H9 (cell line): ENCODE data around the gene KRTAP5-10. TPM values are rescaled to one million over a fixed set of nuclear protein-coding genes. Genes with fewer than 3 reads are reported as not detected.

Experiments
- DNase-seq: peaks from one replicate; pipeline ENCODE4 v3.0.0-alpha.2; 2017
- H2AFZ ChIP-seq: one replicate; pipeline ENCODE4 v1.6.1; 2013; ENCODE audit warnings: mild to moderate bottlenecking, low read length, control low read depth, moderate library complexity
- H2AK5ac ChIP-seq: 2 replicates; pipeline ENCODE4 v1.6.1; 2013; ENCODE audit warnings: low read length, control low read depth, mixed read lengths; ENCODE audit not compliant: insufficient read length
- H2BK120ac ChIP-seq: one replicate; pipeline ENCODE4 v1.6.1; 2013; ENCODE audit warnings: low read depth, mild to moderate bottlenecking, low read length, control low read depth, inconsistent platforms; ENCODE audit not compliant: poor library complexity, severe bottlenecking
- H2BK12ac ChIP-seq: 2 replicates; pipeline ENCODE4 v1.6.1; 2013; ENCODE audit warnings: low read length, control low read depth, mixed read lengths, low read depth; ENCODE audit not compliant: insufficient read length
- H2BK15ac ChIP-seq: 2 replicates; pipeline ENCODE4 v1.6.1; 2013; ENCODE audit warnings: low read depth, low read length, control low read depth
- H2BK20ac ChIP-seq: one replicate; pipeline ENCODE4 v1.6.1; 2013; ENCODE audit warnings: low read depth, mild to moderate bottlenecking, low read length, control low read depth, inconsistent platforms; ENCODE audit not compliant: poor library complexity, severe bottlenecking
- H2BK5ac ChIP-seq: 2 replicates; pipeline ENCODE4 v1.6.1; 2013; ENCODE audit warnings: low read length, control low read depth, mixed read lengths; ENCODE audit not compliant: insufficient read length
- H3K14ac ChIP-seq: 2 replicates; pipeline ENCODE4 v1.6.1; 2013; ENCODE audit warnings: low read length, control low read depth; ENCODE audit not compliant: insufficient read depth
- H3K18ac ChIP-seq: 2 replicates; pipeline ENCODE4 v1.6.1; 2013; ENCODE audit warnings: low read depth, mild to moderate bottlenecking, mixed read lengths, low read length, control low read depth; ENCODE audit not compliant: insufficient read length
- H3K23ac ChIP-seq: 2 replicates; pipeline ENCODE4 v1.6.1; 2013; ENCODE audit warnings: low read length, control low read depth, mixed read lengths, low read depth; ENCODE audit not compliant: insufficient read length
- H3K23me2 ChIP-seq: 2 replicates; pipeline ENCODE4 v1.6.1; 2013; ENCODE audit warnings: low read depth, mild to moderate bottlenecking, mixed read lengths, low read length, control low read depth; ENCODE audit not compliant: insufficient read length, poor library complexity, severe bottlenecking
- H3K27ac ChIP-seq: 2 replicates; pipeline ENCODE4 v1.5.1; 2013; ENCODE audit warnings: low read length, control low read depth, mixed read lengths, low read depth; ENCODE audit not compliant: insufficient read length
- H3K27me3 ChIP-seq: 2 replicates; pipeline ENCODE4 v1.6.1; 2013; ENCODE audit warnings: low read length, control low read depth, inconsistent platforms; ENCODE audit not compliant: insufficient read depth
- H3K4ac ChIP-seq: 2 replicates; pipeline ENCODE4 v1.6.1; 2013; ENCODE audit warnings: low read depth, mild to moderate bottlenecking, control low read depth, inconsistent platforms, low read length, moderate library complexity
- H3K4me1 ChIP-seq: 2 replicates; pipeline ENCODE4 v1.6.1; 2013; ENCODE audit warnings: low read length, control low read depth, inconsistent platforms; ENCODE audit not compliant: insufficient read depth
- H3K4me2 ChIP-seq: 2 replicates; pipeline ENCODE4 v1.6.1; 2013; ENCODE audit warnings: low read length, control low read depth, mixed read lengths; ENCODE audit not compliant: insufficient read length, insufficient read depth
- H3K56ac ChIP-seq: 2 replicates; pipeline ENCODE4 v1.6.1; 2013; ENCODE audit warnings: low read depth, mild to moderate bottlenecking, mixed read lengths, low read length, control low read depth; ENCODE audit not compliant: insufficient read length
- H3K79me1 ChIP-seq: 2 replicates; pipeline ENCODE4 v1.6.1; 2013; ENCODE audit warnings: low read depth, mild to moderate bottlenecking, moderate library complexity, low read length, control low read depth, inconsistent platforms; ENCODE audit not compliant: insufficient read depth, poor library complexity, severe bottlenecking
- H3K79me2 ChIP-seq: 2 replicates; pipeline ENCODE4 v1.6.1; 2013; ENCODE audit warnings: low read length, control low read depth, inconsistent platforms; ENCODE audit not compliant: insufficient read depth
- H3K9ac ChIP-seq: 2 replicates; pipeline ENCODE4 v1.6.1; 2013; ENCODE audit warnings: low read length, control low read depth, mixed read lengths; ENCODE audit not compliant: insufficient read length; ENCODE audit errors: extremely low read depth
- H3K9me3 ChIP-seq: one replicate; pipeline ENCODE4 v1.6.1; 2013; ENCODE audit warnings: low read depth, low read length, inconsistent platforms; ENCODE audit not compliant: control insufficient read depth
- H3T11ph ChIP-seq: one replicate; pipeline ENCODE4 v1.6.1; 2013; ENCODE audit warnings: mild to moderate bottlenecking, low read length, control low read depth, inconsistent platforms
- H4K20me1 ChIP-seq: one replicate; pipeline ENCODE4 v1.6.1; 2013; ENCODE audit not compliant: control insufficient read depth, insufficient read length, insufficient read depth
- H4K5ac ChIP-seq: 2 replicates; pipeline ENCODE4 v1.6.1; 2013; ENCODE audit warnings: low read depth, mild to moderate bottlenecking, mixed read lengths, low read length, control low read depth; ENCODE audit not compliant: insufficient read length
- H4K8ac ChIP-seq: replicated peaks from 2 replicates; pipeline ENCODE4 v1.6.1; 2013; ENCODE audit warnings: low read length, control low read depth, mixed read lengths, low read depth; ENCODE audit not compliant: insufficient read length
- H4K91ac ChIP-seq: 2 replicates; pipeline ENCODE4 v1.6.1; 2013; ENCODE audit warnings: low read depth, mild to moderate bottlenecking, moderate library complexity, mixed read lengths, low read length, control low read depth; ENCODE audit not compliant: insufficient read length
- H3K27ac Mint-ChIP-seq, 3 experiments: 2 replicates in 2 of 3; 3 replicates in 1 of 3; pipeline ENCODE4 v1.8.0; 2020 to 2021; ENCODE audit warnings: mixed read lengths in 3 of 3, mild to moderate bottlenecking in 1 of 3, moderate library complexity in 1 of 3
- H3K27me3 Mint-ChIP-seq: 2 replicates; pipeline ENCODE4 v1.8.0; 2021; ENCODE audit warnings: low read depth, mild to moderate bottlenecking, moderate library complexity, mixed read lengths
- H3K36me3 Mint-ChIP-seq, 3 experiments: 2 replicates in 2 of 3; 3 replicates in 1 of 3; pipeline ENCODE4 v1.8.0; 2020 to 2021; ENCODE audit warnings: low read depth in 3 of 3, mixed read lengths in 3 of 3; ENCODE audit not compliant: insufficient read depth in 1 of 3
- H3K4me1 Mint-ChIP-seq, 2 experiments: 2 replicates each; pipeline ENCODE4 v1.8.0; 2020; ENCODE audit warnings: mixed read lengths in 2 of 2
- H3K4me3 Mint-ChIP-seq, 2 experiments: 2 replicates in 1 of 2; 3 replicates in 1 of 2; pipeline ENCODE4 v1.8.0; 2020 to 2021; ENCODE audit warnings: mild to moderate bottlenecking in 2 of 2, mixed read lengths in 2 of 2, moderate library complexity in 1 of 2
- H3K9me3 Mint-ChIP-seq, 2 experiments: 2 replicates in 1 of 2; 3 replicates in 1 of 2; pipeline ENCODE4 v1.8.0; 2020; ENCODE audit warnings: mild to moderate bottlenecking in 2 of 2, mixed read lengths in 2 of 2, moderate library complexity in 1 of 2
- CTCF ChIP-seq: fragments of 200-600 bp; sonication (generic); conservative IDR thresholded peaks from 3 replicates; pipeline ENCODE4 v1.8.0; 2021; ENCODE audit warnings: antibody characterized with exemption, mild to moderate bottlenecking
- WGBS: extraction: QIAGEN DNeasy Blood & Tissue Kit; methylation state at CpG from one replicate; pipeline ENCODE4 v1.1.7; 2013; ENCODE audit warnings: missing lambda C conversion rate, low lambda C conversion rate, mixed read lengths; ENCODE audit not compliant: insufficient read length; ENCODE audit errors: extremely low coverage; 5-methylcytosine and 5-hydroxymethylcytosine counted together
- total RNA-seq: library from RNA; stranded (reverse); gene quantifications from 2 replicates; pipeline ENCODE4 v1.2.1, GENCODE V29; 2021

Gene KRTAP5-10
- total RNA-seq, 1 experiment from 2014 or later, result not detected

DNA sequence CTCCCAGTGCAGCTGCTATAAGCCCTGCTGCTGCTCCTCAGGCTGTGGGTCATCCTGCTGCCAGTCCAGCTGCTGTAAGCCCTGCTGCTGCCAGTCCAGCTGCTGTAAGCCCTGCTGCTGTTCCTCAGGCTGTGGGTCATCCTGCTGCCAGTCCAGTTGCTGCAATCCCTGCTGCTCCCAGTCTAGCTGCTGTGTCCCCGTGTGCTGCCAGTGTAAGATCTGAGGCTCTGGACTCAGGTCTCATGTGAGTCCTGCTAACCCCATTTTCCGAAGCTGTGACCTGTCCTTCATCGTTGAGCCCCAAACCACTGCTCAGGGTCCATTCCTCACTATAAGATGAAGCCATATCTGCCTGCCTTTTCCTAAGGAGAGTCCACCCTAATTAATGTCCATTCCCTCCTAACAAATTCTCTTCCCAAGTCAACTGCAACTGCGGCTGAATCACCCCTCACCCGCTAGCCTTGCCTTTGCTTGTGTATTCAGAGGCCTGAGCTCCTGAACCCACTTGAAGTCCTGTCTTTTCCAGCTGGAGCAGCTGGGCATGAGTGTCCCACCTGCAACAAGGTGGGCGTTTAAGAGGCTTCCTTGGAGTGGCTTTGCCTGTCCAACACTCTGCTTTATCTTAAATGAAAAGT lies 37.7 kb upstream of the KRTAP5-10 start:
- no peak for DNase-seq
- Histone ChIP-seq H3K4ac (no peak overlapping the region), H3K9ac (no peak overlapping the region), H2AK5ac (no peak overlapping the region), H3K4me2 (no peak overlapping the region), H3K9me3 (no peaks in the 10 kb centered on the region), H4K5ac (no peak overlapping the region), H2BK20ac (no peak overlapping the region), H2AFZ (no peak overlapping the region), H3K27me3 (no peaks in the 10 kb centered on the region), H4K20me1 (no peaks in the 10 kb centered on the region), H2BK5ac (no peak overlapping the region), H2BK15ac (no peak overlapping the region), H3K14ac (no peak overlapping the region), H3K23ac (no peak overlapping the region), H3K23me2 (no peaks in the 10 kb centered on the region), H2BK12ac (no peak overlapping the region), H3K79me2 (no peaks in the 10 kb centered on the region), H4K8ac (no peak overlapping the region), H3T11ph (no peak overlapping the region), H3K27ac (no peak overlapping the region), H3K18ac (no peak overlapping the region), H3K4me1 (no peaks in the 10 kb centered on the region), H3K56ac (no peak overlapping the region), H4K91ac (no peak overlapping the region), H3K79me1 (no peaks in the 10 kb centered on the region), H2BK120ac (no peak overlapping the region)
- H3K4me3 Mint-ChIP-seq, result no peak overlapping the region
- peaks cover 8% of the 10 kb centered on the region for H3K27me3 Mint-ChIP-seq
- no peaks in the 10 kb centered on the region; a peak in 1 of 4 replicates for H3K4me1 Mint-ChIP-seq
- no peaks in the 10 kb centered on the region for H3K9me3 Mint-ChIP-seq
- peak overlapping the region in 1 of 3 experiments; percentile 71; a peak in 1 of 7 replicates for H3K27ac Mint-ChIP-seq
- TF ChIP-seq CTCF, result no peak
- H3K36me3 Mint-ChIP-seq, result no peaks in the 10 kb centered on the region
- WGBS, result no CpG with 5 or more reads among the region's 6 CpGs
